Transverse colon (tissue), 3 donors: ENCODE data around the gene NKAIN2.

ENCODE experiments used
- CTCF ChIP-seq, 5 experiments: fragments of 200-600 bp in 3 of 5; fragments of 450-650 bp in 2 of 5; sonication (generic) in 3 of 5; IDR thresholded peaks; 1 replicate in 2 of 5; 2 replicates in 3 of 5; pipeline ENCODE4 v1.5.1; 2016 to 2017; ENCODE audit warnings: antibody characterized with exemption in 5 of 5, inconsistent platforms in 3 of 5, mild to moderate bottlenecking in 2 of 5, moderate library complexity in 1 of 5
- POLR2A ChIP-seq: fragments of 450-650 bp; IDR thresholded peaks from one replicate; pipeline ENCODE4 v1.6.1; 2016; ENCODE audit warnings: antibody characterized with exemption, mild to moderate bottlenecking, moderate library complexity

GRCh38 chr6:124783344-124783743, 979.7 kb downstream of the NKAIN2 start:
- TF ChIP-seq CTCF (IDR thresholded peaks at IDR 0.05) (no peak), POLR2A (no peak)
